Measurements from ENCODE around the gene EXOC3L2.

DNA sequence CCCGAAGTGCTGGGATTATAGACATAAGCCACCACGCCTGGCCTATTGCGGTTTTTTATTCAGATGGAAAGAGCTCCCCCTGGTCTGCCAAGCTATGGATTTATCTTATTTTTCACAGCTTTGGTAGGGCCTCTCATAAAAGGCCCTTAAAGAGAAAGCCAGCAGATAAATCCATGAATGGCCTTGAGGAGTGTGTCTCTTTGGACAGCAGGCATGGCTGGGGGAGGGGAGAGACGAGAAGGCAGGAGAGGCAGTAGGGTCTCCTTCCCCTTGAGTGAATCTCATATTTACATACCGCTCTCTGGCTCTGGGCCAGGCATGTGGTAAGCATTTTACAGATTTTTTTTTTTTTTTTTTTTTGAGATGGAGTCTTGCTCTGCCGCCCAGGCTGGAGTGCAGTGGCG is 31.1 kb upstream of the EXOC3L2 start:
- TF ChIP-seq MAX (IDR thresholded peaks at IDR 0.05) (no peak), POLR2A (IDR thresholded peaks at IDR 0.05; ENCODE audit: borderline replicate concordance, extremely low read depth, insufficient read depth, insufficient read length) (no peak), EZH2 (IDR thresholded peaks at IDR 0.05) (no peak), REST (IDR thresholded peaks at IDR 0.05; ENCODE audit: low read depth) (no peak), RAD21 (IDR thresholded peaks at IDR 0.05; ENCODE audit: low read depth) (no peak), JUND (IDR thresholded peaks at IDR 0.05) (no peak), FOSL1 (IDR thresholded peaks at IDR 0.05; ENCODE audit: low read depth) (no peak), SIN3A (IDR thresholded peaks at IDR 0.05; ENCODE audit: low read depth) (no peak), POLR2AphosphoS5 (IDR thresholded peaks at IDR 0.05; ENCODE audit: low read depth, low read length) (no peak), YY1 (IDR thresholded peaks at IDR 0.05; ENCODE audit: extremely low read depth, insufficient replicate concordance, low read depth, low read length) (no peak), EZH2phosphoT487 (IDR thresholded peaks at IDR 0.05; ENCODE audit: borderline replicate concordance) (no peak)
- TF ChIP-seq, protein P1, sequence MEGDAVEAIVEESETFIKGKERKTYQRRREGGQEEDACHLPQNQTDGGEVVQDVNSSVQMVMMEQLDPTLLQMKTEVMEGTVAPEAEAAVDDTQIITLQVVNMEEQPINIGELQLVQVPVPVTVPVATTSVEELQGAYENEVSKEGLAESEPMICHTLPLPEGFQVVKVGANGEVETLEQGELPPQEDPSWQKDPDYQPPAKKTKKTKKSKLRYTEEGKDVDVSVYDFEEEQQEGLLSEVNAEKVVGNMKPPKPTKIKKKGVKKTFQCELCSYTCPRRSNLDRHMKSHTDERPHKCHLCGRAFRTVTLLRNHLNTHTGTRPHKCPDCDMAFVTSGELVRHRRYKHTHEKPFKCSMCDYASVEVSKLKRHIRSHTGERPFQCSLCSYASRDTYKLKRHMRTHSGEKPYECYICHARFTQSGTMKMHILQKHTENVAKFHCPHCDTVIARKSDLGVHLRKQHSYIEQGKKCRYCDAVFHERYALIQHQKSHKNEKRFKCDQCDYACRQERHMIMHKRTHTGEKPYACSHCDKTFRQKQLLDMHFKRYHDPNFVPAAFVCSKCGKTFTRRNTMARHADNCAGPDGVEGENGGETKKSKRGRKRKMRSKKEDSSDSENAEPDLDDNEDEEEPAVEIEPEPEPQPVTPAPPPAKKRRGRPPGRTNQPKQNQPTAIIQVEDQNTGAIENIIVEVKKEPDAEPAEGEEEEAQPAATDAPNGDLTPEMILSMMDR (IDR thresholded peaks at IDR 0.05 in 2 of 3, conservative IDR thresholded peaks at IDR 0.05 in 1 of 3; ENCODE audit: borderline replicate concordance in 1 of 3, insufficient read depth in 1 of 3, low read depth in 2 of 3, low read length in 2 of 3), result no peak
- TF ChIP-seq, protein P2, sequence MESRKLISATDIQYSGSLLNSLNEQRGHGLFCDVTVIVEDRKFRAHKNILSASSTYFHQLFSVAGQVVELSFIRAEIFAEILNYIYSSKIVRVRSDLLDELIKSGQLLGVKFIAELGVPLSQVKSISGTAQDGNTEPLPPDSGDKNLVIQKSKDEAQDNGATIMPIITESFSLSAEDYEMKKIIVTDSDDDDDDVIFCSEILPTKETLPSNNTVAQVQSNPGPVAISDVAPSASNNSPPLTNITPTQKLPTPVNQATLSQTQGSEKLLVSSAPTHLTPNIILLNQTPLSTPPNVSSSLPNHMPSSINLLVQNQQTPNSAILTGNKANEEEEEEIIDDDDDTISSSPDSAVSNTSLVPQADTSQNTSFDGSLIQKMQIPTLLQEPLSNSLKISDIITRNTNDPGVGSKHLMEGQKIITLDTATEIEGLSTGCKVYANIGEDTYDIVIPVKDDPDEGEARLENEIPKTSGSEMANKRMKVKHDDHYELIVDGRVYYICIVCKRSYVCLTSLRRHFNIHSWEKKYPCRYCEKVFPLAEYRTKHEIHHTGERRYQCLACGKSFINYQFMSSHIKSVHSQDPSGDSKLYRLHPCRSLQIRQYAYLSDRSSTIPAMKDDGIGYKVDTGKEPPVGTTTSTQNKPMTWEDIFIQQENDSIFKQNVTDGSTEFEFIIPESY (IDR thresholded peaks at IDR 0.05; ENCODE audit: extremely low read depth, insufficient replicate concordance, low read length), result no peak

Measured in HCT116 (cell line).